SIG-M5 treated with dmso at 0.1 percent for 504 hours (cell line): ENCODE data around the gene CFAP251.
A peak's percentile ranks its signal among the peaks of the same experiment; 100 is the strongest.
"Not testable (repeated sequence)": the region's sequence is repeated elsewhere in the genome, so short reads cannot be mapped to it uniquely, and the experiment has no call there.

Source experiments
- DNase-seq: peaks from one replicate; lab custom pipeline; 2025; ENCODE audit not compliant: unreplicated experiment; lab: John Stamatoyannopoulos, UW

Gene CFAP251

DNA sequence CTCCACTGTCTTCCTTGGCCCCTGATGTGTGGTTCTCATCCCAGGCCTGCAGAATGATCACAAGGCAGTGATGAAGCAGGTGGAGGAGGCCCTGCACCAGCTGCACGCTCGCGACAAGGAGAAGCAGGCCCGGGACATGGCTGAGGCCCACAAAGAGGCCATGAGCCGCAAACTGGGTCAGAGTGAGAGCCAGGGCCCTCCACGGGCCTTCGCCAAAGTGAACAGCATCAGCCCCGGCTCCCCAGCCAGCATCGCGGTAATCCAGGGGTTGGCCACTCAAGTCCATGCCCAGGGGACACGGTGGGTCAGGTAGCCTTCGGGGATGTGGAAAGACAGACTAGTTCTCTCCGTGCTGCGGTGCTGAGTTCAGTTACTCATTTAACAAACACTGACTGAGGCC lies 18.8 kb upstream of the CFAP251 start:
- no peak for DNase-seq

- DNase-seq, result peak; percentile 30
Observed at GRCh38 chr12:121903202-121903601, 15.2 kb upstream of the CFAP251 start.

- DNase-seq, result no peak
Observed at GRCh38 chr12:121905746-121906145, 12.6 kb upstream of the CFAP251 start.

DNA sequence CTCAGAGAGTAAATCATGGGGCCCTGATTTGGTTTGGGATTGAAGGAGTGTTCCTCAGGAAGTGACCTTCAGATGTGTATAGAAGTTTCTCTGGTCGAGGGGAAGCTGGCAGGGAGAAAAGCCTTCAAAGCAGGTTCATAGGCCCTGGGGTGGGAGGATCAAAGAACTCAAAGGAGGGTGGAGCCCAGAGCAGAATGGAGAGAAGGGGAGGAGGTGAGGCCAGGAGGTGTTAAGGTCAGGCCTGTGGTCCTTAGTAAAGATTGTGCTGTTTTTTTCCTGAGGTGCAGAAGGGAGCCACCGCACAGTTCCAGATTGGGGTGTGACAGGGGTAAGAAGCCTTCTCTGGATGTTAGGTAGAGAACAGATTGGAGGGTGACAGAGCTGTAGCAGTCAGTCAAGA lies 9.7 kb upstream of the CFAP251 start:
- DNase-seq, result no peak

- DNase-seq, result no peak
Observed at GRCh38 chr12:121911824-121912585, 6.4 kb upstream of the CFAP251 start.

GRCh38 chr12:121915841-121916321 lies 2.5 kb upstream of the CFAP251 start:
- DNase-seq, result no peak

DNA sequence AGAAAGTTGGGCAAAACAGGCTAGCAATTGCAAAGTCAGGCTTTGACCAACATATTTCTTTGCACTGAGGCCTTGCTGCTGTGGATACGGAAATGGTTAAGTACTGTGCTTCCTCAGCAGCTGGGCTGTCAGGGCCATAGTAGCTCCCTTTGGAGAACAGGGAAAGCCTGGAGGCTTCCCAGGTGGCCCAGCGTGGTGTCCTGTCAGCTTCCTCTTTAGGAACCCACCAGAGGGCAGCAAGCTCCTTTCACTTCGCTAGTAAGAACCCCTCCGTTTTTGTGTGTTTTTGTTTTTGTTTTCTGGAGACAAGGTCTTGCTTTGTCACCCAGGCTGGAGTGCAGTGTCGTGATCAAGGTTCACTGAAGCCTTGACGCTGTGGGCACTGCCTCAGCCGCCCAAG lies 1.7 kb upstream of the CFAP251 start:
- no peak for DNase-seq

GRCh38 chr12:121918679-121919038 lies 267 bp downstream of the CFAP251 start:
- DNase-seq, result no peak

DNA sequence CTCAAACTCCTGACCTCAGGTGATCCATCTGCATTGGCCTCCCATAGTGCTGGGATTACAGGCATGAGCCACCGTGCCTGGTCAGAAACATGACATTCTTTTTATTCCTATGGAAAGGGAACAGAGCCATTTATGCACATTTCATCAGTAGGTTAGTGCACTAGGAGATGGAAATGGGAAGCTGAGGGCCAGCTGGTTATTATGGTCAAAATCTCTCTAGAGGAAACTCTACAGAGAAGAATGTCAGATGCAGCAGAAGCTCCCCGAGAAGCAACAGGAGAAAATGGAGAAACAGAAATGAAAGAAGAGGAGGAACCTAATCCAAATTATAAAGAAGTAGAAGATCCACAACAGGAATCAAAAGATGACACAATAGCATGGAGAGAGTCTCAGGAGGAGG lies 2.7 kb downstream of the CFAP251 start:
- DNase-seq, result peak; percentile 17

DNA sequence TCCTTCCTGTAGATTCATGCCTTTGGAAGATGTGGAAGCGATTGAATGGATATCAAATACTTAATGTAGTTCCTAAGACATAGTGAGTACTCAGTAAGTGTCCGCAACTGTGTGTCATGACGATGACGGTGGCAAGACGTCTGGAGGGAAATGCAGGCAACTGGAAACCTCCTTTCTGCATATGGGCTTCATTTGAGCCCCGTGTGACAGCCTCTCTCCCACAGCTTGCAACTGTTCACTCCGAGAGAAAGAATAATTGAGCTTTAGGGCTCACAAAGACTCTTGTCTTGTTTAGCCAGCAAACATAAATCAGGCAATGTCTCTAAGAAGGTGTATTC lies 6.9 kb downstream of the CFAP251 start:
- DNase-seq, result no peak

- peak; percentile 73 for DNase-seq
Observed at GRCh38 chr12:121926874-121927706, 8.7 kb downstream of the CFAP251 start.

DNA sequence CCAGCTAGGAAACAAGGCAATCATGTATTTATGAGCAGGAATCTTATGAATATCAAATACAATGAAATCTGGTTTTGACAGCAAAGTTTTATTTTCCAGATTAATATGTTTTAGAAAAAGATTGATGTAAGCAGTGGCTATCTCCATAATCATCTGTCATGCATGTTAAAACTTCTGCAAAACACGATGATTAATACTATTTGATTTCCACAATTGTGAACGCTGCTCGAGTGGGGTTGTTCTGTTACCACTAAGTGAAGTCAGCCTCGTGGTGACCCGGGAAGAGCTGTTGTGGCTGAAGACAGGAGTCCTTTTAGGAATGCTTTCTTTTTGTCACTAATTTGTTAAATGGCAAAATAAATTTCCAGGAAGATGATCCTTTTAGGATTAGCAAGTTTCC lies 9.4 kb downstream of the CFAP251 start:
- DNase-seq, result no peak

GRCh38 chr12:121929545-121929944 lies 11.2 kb downstream of the CFAP251 start:
- not testable (repeated sequence) for DNase-seq

- peak; percentile 22 for DNase-seq
Observed at GRCh38 chr12:121930862-121931261, 12.5 kb downstream of the CFAP251 start.

DNA sequence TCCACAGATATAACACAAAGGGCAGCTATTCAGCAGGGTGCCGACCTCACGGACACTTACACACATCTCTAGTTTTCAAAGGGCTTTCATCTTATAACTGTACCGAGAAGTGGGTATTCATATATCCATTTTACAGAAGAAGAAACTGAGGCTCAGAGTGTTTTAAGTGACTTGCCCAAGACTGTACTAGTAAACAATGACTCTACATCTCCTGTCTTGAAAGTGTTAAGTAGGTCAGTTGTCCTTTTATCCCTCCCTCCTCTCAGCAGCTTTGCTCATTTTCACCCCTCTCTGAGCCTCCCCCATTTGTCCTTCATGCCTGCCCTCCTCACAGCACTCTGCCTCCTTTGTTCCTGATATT lies 13.8 kb downstream of the CFAP251 start:
- no peak for DNase-seq

DNA sequence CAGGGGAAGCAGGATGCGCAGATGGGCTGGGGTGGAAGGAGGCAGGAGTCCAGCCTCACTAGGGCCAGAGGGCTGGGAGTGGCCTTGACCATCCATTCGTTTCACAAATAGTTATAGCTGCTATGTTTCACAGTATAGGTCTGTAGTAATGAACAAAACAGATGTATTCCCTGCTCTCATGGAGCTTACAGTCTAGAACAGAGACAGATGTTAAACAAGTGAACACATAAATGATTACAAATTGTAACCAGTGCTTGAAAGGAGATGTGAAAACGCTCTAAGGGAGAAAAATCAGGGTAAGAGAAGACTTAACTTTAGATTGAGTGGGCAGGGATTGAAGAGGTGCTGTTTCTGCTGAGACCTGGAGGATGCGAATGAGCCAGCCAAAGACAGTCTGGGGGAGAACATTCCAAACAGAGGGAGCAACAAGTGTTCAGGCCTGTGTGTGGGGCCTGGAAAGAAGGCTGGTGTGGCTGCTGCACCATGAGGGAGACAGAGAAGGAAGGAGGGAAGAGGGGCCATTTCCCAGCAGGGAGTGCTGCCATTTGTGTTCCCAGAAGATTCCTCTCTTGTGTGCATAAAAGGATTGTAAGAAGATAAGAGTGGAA lies 14.6 kb downstream of the CFAP251 start:
- DNase-seq, result no peak

DNA sequence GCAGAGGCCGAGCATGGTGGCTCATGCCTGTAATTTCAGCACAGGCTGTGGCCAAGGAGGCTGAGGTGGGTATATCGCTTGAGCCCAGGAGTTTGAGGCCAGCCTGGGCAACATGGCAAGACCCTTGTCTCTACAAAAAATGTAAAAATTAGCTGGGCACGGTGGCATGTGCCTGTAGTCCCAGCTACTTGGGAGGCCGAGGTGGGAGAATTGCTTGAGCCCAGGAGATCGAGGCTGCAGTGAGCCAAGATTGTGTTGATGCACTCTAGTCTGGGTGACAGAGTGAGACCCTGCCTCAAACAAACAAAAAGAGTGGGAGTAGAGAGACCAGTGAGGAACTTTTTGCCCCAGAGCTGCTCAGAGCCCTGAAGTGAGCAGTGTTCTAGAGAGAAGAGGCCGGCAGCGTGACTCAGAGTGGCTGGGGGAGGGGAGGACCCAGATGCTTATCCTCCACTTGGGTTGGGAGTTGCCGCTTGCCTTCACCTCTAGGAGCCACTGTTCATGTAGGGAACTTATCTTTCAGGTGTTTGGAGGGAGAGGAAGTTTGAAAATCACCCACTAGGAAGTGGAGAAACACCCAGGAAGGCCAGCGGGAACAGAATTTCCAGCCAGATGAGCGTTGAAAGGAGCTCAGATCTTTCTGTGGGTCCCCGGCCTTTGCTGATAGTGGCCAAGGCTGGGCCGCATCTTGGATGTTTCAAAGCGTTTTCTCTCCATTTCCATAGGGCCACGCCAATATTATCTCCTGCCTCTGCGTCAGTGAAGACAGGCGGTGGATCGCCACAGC lies 15.3 kb downstream of the CFAP251 start:
- peak; percentile 11 for DNase-seq

DNA sequence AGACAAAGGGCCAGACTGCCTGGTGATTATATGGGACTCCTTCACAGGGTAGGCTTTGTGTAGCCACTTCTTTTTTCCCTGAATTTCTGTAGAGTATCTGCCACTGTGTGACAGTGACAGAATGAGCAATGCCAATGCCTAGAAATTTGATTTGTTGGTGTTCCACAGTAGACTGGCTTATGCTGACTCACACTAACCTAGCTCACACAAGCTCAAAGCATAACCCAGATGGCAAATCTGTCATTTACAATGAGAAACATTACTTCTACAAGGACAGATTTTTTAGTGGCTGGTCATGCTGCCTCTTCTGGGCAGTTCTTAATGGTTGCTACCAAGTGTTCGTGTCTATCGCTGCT lies 15.9 kb downstream of the CFAP251 start:
- DNase-seq, result no peak

DNA sequence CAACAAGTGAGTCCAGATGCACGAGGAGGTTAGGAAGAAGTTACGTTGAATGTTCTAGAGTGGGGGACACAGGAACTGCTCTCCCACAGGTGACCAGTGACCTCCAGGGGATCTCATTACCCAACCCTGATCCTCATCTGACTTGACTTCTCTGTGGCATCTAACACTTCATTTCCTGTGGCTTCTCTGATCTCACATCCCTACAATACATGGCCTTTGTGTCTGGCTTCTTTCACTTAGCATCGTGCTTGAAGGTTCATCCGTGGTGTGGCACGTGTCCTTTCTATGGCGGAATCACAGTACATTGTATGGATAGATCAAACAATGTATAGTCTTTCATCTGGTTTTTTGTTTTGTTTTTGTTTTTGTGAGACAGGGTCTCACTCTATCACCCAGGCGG lies 19.3 kb downstream of the CFAP251 start:
- no peak for DNase-seq

GRCh38 chr12:121939186-121939585 lies 20.8 kb downstream of the CFAP251 start:
- no peak for DNase-seq

DNA sequence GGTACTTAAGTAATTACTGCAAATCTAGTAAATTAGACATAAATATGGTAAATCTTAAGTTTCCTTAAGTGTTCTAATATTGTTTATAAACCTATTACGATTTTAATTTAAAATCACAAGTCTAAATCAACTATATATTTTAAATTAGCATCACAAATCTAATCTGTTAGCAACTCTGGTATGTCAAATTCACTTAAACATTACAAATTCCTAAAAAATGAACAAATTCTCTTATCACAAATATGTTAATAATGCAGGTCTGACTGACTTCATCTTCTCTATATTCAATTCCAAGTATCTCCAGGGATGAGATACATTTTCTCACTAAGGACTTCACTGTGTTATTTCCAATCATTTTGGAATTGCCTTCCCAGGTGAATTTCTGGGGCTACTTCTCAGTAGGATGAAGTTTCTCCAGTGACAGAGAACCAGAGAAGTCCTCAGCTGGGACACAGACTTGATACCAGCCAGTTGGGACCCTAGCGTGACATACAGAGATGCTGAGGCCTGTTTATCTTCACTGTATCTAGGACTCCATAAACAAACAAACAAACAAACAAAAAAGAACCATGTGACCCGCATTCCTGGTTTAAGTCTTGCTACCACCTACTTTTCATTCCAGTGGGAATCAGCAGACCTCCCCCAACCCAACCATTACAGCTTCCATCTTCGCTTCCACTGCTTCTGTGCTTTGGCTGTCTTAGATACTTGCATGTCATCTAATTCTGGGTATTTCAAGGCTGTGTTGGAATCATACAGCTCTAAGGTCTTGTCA lies 21.8 kb downstream of the CFAP251 start:
- no peak for DNase-seq
